HUDEP-2 (cell line): ENCODE results near the gene ZBTB48.

Experiments
- DNase-seq, 76 experiments: peaks; one replicate each; lab custom pipeline; 2025; ENCODE audit not compliant: unreplicated experiment in 76 of 76; lab: John Stamatoyannopoulos, UW

Gene ZBTB48

GRCh38 chr1:6572653-6573383, 7.0 kb upstream of the ZBTB48 start:
- no peak for DNase-seq

DNA sequence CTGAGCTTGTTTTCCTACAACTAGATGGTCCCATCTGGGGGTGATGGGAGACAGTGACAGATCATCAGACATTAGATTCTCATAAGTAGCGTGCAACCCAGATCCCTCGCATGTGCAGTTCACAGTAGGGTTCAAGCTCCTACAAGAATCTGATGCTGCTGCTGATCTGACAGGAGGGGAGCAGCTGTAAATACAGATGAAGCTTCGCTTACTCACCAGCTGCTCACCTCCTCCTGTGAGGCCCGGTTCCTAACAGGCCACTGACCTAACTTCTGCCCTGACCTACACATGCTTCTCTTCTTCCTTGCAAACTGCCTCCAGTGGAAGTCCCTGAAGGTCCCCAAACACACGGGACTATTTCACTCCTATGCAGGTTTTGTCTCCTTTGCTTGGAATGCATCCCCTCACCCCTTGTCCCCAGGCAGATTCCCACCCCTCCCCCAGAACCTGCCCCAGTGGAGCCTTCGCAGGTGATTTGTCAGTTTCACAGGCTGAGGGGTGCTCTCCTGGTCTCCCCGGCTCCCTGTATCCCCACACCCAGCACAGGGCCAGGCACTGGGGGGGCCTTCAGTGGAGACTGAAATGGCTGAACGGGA, 5.7 kb upstream of the ZBTB48 start:
- no peak for DNase-seq

DNA sequence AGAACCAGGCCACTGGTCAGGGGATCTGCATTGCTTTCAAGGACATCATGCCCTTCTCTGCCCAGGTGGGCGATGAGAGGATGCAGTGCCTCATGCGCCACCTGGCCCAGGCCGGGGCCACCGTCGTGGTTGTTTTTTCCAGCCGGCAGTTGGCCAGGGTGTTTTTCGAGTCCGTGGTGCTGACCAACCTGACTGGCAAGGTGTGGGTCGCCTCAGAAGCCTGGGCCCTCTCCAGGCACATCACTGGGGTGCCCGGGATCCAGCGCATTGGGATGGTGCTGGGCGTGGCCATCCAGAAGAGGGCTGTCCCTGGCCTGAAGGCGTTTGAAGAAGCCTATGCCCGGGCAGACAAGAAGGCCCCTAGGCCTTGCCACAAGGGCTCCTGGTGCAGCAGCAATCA, 5.0 kb upstream of the ZBTB48 start:
- DNase-seq, result no peak

DNA sequence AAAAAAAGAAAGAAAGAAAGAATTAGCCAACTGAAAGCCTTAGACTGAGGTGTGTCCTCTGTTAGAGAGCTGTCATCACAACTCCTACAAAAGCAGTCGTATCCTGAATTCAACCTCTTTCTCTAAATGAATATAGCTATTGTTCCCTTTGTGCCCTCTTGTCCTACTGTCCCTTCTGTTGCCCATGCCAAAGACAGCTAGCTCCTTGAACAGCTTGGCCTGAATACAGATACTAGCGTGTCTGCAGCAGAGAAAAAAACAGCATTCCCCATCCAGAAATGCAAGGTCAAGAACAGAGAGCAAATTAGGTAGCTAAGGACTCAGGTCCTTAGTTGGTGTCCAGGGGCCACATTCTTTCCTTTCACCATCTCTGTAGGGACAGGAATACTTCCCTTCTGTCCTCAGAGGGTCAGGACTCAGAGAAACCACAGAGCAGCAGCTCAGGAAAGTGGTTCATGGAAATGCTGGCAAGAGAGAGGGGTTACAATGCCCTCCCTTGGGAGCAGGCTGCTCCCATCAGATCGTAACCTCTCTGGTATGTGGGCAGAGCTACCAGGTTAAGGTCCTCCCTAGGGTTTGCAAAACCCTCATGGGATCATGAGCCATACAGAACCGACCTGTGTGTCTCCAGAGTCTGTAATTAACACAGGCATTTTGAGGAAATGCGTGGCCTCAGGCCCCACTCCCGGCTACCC, 1.8 kb upstream of the ZBTB48 start:
- DNase-seq, result no peak

DNA sequence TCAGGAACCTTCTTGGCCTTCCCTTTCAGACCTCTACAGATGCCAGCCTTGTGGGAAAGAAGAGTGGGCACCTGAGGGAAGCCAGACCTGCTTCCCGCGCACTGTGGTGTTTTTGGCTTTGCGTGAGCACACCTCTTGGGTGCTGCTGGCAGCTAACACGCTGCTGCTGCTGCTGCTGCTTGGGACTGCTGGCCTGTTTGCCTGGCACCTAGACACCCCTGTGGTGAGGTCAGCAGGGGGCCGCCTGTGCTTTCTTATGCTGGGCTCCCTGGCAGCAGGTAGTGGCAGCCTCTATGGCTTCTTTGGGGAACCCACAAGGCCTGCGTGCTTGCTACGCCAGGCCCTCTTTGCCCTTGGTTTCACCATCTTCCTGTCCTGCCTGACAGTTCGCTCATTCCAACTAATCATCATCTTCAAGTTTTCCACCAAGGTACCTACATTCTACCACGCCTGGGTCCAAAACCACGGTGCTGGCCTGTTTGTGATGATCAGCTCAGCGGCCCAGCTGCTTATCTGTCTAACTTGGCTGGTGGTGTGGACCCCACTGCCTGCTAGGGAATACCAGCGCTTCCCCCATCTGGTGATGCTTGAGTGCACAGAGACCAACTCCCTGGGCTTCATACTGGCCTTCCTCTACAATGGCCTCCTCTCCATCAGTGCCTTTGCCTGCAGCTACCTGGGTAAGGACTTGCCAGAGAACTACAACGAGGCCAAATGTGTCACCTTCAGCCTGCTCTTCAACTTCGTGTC, 995 bp upstream of the ZBTB48 start:
- peak in 1 of 76 experiments; percentile 11 for DNase-seq

DNA sequence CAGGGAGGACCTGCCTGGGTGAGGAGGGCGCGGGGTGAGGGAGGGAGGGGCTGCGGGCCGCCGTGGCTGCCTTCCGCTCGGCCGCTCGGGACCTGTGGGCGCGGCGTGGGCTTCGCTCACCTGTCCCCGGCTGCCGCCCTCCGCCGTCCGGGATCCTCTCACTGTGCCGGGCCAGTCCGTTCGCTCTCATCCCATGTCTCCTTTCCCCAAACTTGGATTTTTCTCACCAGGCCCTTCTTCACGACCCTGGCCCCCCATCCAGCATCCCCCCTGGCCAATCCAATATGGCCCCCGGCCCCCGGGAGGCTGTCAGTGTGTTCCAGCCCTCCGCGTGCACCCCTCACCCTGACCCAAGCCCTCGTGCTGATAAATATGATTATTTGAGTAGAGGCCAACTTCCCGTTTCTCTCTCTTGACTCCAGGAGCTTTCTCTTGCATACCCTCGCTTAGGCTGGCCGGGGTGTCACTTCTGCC, 362 bp downstream of the ZBTB48 start:
- DNase-seq, result peak in 6 of 76 experiments; percentile 4 to 52 (median 20)

DNA sequence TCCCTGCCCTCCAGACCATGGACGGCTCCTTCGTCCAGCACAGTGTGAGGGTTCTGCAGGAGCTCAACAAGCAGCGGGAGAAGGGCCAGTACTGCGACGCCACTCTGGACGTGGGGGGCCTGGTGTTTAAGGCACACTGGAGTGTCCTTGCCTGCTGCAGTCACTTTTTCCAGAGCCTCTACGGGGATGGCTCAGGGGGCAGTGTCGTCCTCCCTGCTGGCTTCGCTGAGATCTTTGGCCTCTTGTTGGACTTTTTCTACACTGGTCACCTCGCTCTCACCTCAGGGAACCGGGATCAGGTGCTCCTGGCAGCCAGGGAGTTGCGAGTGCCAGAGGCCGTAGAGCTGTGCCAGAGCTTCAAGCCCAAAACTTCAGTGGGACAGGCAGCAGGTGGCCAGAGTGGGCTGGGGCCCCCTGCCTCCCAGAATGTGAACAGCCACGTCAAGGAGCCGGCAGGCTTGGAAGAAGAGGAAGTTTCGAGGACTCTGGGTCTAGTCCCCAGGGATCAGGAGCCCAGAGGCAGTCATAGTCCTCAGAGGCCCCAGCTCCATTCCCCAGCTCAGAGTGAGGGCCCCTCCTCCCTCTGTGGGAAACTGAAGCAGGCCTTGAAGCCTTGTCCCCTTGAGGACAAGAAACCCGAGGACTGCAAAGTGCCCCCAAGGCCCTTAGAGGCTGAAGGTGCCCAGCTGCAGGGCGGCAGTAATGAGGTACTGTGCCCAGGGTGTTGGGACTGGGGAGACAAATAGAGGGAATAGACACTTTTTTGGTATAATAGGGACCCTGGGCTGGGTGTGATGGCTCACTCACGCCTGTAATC, 1.0 kb downstream of the ZBTB48 start:
- peak in 6 of 76 experiments; percentile 10 to 46 (median 22) for DNase-seq

DNA sequence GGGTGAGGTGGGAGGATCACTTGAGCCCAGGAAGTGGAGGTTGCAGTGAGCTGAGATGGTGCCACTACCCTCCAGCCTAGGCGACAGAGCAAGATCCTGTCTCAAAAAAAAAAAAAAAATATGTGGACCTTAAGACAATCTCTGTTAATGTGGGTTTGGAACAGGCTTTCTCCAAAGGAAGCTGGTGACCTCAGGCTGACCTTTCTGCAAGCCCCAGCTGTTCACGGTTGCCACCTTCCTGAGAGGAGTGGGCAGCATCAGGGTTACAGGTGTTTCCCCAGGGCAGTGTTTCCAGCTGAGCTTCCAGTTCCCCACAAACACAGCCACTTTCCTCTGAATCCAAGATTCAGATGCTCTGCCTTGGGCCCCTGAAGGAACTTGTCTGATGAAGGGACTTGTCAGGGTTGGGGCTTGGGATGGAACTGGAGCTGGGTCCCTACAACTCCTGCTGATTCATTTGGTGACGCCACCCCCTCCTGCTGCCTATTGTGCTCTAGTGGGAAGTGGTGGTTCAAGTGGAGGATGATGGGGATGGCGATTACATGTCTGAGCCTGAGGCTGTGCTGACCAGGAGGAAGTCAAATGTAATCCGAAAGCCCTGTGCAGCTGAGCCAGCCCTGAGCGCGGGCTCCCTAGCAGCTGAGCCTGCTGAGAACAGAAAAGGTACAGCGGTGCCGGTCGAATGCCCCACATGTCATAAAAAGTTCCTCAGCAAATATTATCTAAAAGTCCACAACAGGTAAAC, 1.9 kb downstream of the ZBTB48 start:
- no peak for DNase-seq

DNA sequence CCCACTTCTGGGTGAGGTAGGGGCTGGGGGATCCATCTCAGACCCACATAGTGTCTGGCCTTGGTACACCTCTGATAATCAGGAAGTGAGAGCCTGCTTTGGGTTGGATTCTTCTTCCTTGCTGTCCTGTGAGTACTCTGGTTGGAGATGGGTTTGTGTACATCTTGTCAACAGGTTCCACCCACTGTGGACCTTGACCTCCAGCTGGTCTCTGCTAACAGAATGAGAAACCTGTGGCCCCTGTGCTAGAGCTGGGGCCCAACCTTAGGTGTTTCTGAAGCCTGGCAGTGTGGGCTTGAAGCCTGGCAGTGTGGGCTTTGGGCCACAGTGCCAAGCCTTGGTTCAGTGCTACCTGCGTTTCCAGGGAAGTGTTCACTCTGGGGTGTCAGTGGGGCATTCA, 2.6 kb downstream of the ZBTB48 start:
- DNase-seq, result no peak

GRCh38 chr1:6584126-6585080, 4.6 kb downstream of the ZBTB48 start:
- DNase-seq, result no peak

DNA sequence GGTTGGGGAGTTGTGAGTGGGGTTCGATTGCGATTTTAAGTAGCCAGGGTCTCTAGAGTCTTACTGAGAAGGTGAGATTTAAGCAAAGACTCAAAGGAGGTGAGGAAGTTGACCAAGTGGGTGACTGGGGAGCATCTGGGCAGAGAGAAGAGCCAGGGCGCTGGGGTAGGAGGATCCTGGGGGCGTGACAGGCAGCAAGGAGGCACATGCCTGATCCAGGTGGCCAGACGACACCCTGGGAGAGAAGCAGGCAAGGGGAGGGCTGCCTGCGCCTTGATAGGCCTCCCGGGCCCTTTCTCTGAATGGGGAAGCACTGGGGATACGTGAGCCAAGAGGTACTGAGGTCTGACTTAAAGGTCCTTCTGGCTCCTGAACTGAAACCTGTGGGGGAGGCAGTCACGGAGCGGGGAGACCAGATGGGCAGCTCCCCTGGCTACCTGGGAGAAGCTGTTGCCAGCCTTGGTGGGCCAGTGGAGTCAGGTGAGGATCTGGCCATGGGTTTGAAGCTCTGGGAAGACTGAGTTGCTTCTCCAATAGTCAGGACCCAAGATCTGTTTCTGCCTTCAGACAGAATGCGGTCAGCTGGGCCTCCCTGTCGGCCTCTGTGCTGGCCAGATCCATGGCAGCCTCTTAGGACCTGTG, 5.4 kb downstream of the ZBTB48 start:
- no peak for DNase-seq

DNA sequence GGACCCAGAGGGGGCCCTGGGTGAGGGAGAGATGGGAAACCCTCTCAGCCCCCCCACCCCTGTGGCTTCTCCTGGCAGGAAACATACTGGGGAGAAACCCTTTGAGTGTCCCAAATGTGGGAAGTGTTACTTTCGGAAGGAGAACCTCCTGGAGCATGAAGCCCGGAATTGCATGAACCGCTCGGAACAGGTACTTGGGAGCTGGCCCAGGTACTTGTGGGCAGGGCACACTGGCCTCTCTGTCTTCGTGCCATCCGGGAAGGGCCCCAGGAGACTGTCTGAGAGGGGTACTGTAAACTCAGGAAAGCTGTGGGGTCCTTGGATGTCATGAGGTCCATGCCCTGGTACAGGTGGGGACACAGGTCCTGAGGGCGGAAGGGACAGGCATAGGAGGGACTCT, 6.0 kb downstream of the ZBTB48 start:
- no peak for DNase-seq

- DNase-seq, result no peak
Observed at GRCh38 chr1:6586404-6586816, 6.6 kb downstream of the ZBTB48 start.

DNA sequence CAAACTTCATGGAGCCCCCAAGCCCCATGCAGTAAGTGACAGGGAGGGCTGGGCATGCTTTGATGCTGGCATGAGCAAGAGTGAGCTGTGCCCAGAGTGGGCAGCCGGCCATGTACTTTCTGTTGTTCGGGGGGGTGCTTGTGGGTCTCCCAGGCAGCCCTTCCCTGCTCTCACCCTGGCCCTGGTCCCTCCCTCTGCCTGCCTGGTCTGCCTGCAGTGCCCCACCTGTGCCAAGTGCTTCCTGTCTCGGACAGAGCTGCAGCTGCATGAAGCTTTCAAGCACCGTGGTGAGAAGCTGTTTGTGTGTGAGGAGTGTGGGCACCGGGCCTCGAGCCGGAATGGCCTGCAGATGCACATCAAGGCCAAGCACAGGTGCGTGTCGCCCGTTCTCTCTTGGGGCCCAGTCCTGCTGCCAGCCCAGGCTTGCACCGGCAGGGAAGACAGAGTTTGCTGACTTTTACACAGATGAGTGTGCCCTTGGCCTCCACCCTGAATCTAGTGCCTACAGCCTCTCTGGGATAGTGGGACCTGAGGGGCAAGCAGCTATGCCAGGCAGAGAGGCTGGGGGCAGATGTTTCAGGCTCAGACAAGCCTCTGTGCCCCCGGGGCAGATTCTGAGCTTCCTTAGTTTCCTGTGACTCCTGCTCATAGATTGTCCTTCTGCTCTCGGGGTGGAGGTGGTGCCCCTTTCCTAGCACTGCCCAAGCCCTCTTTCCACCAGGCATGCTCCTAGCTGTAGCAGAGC, 7.6 kb downstream of the ZBTB48 start:
- DNase-seq, result no peak

DNA sequence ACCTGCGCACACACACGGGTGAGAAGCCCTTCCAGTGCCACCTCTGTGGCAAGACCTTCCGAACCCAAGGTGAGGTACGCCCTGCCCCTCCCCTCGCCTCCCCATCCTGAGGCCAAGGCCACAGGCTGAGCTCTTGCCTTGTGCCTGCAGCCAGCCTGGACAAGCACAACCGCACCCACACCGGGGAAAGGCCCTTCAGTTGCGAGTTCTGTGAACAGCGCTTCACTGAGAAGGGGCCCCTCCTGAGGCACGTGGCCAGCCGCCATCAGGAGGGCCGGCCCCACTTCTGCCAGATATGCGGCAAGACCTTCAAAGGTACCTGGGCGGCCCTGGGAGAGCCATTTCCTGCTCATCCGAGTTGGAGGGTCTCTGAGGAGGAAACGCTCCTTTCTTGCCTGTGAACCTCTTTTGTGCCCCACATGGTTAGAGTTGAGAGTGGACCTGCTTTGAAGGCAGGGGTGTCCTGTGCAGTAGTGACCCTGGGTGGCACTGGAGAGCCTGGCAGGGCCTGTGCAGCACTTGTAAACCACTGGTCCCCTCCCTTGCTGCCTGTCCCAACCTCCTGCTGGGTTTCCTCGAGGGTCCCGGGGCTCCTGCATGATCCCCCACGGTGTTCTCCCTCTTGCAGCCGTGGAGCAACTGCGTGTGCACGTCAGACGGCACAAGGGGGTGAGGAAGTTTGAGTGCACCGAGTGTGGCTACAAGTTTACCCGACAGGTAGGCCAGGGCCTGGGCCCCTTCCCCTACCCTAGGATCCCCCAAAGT, 8.5 kb downstream of the ZBTB48 start:
- DNase-seq, result no peak

DNA sequence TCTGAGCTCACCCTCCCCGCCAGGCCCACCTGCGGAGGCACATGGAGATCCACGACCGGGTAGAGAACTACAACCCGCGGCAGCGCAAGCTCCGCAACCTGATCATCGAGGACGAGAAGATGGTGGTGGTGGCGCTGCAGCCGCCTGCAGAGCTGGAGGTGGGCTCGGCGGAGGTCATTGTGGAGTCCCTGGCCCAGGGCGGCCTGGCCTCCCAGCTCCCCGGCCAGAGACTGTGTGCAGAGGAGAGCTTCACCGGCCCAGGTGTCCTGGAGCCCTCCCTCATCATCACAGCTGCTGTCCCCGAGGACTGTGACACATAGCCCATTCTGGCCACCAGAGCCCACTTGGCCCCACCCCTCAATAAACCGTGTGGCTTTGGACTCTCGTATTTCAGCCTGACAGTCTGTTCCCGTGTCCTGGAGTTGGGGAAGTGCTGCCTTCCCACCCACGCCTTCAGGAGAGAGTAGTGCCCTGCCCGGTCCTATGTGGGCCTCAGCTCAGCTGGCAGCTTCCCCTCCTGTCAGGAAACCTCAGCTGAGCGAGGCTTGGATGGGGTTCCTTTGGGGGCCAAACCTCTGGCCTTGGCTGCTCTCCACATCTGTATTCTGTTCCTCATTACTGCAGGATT, 9.2 kb downstream of the ZBTB48 start:
- DNase-seq, result no peak
